ENCODE results near the gene FGD5. TPM values are rescaled to one million over a fixed set of nuclear protein-coding genes. Genes with fewer than 3 reads are reported as not detected.

FGD5 gene
- total and polyA plus RNA-seq, 2 experiments from 2014 or later: 7.4 to 12.2 TPM

DNA sequence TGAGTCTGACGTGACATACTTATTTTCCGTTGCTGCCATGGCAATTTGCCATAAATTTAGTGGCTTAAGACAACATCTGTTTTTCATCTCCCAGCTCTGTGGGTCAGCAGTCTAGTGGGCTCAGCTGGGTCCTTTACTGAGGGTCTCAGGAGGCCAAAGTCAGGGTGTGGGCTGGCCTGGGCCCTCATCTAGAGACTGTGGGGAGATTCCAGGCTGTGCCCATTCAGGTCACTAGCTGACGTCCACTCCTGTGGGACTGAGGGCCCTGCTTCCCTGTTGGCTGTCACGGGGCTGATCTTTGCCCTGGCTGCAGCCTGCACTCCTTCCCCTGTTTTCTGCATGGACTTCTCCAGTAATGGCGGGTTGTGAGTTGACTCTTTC, 19.1 kb downstream of the FGD5 start:
- H3K4me1 ChIP-seq (ENCODE audit: insufficient read depth): peaks cover 11% of the 10 kb centered on the region
- TF ChIP-seq NANOG (IDR thresholded peaks at IDR 0.05; ENCODE audit: borderline replicate concordance) (no peak), CREB1 (CRISPR knock-in tag; IDR thresholded peaks at IDR 0.05; ENCODE audit: low read depth) (no peak), STAT1 (IDR thresholded peaks at IDR 0.05; ENCODE audit: unreplicated experiment) (no peak), EZH2phosphoT487 (IDR thresholded peaks at IDR 0.05; ENCODE audit: unreplicated experiment) (no peak), ZNF114 (CRISPR knock-in tag; IDR thresholded peaks at IDR 0.05) (no peak), ZNF331 (CRISPR knock-in tag; IDR thresholded peaks at IDR 0.05; ENCODE audit: low read depth) (no peak)
- TF ChIP-seq, protein P1, sequence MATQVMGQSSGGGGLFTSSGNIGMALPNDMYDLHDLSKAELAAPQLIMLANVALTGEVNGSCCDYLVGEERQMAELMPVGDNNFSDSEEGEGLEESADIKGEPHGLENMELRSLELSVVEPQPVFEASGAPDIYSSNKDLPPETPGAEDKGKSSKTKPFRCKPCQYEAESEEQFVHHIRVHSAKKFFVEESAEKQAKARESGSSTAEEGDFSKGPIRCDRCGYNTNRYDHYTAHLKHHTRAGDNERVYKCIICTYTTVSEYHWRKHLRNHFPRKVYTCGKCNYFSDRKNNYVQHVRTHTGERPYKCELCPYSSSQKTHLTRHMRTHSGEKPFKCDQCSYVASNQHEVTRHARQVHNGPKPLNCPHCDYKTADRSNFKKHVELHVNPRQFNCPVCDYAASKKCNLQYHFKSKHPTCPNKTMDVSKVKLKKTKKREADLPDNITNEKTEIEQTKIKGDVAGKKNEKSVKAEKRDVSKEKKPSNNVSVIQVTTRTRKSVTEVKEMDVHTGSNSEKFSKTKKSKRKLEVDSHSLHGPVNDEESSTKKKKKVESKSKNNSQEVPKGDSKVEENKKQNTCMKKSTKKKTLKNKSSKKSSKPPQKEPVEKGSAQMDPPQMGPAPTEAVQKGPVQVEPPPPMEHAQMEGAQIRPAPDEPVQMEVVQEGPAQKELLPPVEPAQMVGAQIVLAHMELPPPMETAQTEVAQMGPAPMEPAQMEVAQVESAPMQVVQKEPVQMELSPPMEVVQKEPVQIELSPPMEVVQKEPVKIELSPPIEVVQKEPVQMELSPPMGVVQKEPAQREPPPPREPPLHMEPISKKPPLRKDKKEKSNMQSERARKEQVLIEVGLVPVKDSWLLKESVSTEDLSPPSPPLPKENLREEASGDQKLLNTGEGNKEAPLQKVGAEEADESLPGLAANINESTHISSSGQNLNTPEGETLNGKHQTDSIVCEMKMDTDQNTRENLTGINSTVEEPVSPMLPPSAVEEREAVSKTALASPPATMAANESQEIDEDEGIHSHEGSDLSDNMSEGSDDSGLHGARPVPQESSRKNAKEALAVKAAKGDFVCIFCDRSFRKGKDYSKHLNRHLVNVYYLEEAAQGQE (IDR thresholded peaks at IDR 0.05; ENCODE audit: unreplicated experiment): no peak
- TF ChIP-seq, protein P2, sequence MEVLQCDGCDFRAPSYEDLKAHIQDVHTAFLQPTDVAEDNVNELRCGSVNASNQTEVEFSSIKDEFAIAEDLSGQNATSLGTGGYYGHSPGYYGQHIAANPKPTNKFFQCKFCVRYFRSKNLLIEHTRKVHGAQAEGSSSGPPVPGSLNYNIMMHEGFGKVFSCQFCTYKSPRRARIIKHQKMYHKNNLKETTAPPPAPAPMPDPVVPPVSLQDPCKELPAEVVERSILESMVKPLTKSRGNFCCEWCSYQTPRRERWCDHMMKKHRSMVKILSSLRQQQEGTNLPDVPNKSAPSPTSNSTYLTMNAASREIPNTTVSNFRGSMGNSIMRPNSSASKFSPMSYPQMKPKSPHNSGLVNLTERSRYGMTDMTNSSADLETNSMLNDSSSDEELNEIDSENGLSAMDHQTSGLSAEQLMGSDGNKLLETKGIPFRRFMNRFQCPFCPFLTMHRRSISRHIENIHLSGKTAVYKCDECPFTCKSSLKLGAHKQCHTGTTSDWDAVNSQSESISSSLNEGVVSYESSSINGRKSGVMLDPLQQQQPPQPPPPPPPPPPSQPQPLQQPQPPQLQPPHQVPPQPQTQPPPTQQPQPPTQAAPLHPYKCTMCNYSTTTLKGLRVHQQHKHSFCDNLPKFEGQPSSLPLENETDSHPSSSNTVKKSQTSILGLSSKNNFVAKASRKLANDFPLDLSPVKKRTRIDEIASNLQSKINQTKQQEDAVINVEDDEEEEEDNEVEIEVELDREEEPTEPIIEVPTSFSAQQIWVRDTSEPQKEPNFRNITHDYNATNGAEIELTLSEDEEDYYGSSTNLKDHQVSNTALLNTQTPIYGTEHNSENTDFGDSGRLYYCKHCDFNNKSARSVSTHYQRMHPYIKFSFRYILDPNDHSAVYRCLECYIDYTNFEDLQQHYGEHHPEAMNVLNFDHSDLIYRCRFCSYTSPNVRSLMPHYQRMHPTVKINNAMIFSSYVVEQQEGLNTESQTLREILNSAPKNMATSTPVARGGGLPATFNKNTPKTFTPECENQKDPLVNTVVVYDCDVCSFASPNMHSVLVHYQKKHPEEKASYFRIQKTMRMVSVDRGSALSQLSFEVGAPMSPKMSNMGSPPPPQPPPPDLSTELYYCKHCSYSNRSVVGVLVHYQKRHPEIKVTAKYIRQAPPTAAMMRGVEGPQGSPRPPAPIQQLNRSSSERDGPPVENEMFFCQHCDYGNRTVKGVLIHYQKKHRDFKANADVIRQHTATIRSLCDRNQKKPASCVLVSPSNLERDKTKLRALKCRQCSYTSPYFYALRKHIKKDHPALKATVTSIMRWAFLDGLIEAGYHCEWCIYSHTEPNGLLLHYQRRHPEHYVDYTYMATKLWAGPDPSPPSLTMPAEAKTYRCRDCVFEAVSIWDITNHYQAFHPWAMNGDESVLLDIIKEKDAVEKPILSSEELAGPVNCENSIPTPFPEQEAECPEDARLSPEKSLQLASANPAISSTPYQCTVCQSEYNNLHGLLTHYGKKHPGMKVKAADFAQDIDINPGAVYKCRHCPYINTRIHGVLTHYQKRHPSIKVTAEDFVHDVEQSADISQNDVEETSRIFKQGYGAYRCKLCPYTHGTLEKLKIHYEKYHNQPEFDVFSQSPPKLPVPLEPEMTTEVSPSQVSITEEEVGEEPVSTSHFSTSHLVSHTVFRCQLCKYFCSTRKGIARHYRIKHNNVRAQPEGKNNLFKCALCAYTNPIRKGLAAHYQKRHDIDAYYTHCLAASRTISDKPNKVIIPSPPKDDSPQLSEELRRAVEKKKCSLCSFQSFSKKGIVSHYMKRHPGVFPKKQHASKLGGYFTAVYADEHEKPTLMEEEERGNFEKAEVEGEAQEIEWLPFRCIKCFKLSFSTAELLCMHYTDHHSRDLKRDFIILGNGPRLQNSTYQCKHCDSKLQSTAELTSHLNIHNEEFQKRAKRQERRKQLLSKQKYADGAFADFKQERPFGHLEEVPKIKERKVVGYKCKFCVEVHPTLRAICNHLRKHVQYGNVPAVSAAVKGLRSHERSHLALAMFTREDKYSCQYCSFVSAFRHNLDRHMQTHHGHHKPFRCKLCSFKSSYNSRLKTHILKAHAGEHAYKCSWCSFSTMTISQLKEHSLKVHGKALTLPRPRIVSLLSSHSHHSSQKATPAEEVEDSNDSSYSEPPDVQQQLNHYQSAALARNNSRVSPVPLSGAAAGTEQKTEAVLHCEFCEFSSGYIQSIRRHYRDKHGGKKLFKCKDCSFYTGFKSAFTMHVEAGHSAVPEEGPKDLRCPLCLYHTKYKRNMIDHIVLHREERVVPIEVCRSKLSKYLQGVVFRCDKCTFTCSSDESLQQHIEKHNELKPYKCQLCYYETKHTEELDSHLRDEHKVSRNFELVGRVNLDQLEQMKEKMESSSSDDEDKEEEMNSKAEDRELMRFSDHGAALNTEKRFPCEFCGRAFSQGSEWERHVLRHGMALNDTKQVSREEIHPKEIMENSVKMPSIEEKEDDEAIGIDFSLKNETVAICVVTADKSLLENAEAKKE (CRISPR knock-in tag; IDR thresholded peaks at IDR 0.05): no peak
- TF ChIP-seq, protein P3, sequence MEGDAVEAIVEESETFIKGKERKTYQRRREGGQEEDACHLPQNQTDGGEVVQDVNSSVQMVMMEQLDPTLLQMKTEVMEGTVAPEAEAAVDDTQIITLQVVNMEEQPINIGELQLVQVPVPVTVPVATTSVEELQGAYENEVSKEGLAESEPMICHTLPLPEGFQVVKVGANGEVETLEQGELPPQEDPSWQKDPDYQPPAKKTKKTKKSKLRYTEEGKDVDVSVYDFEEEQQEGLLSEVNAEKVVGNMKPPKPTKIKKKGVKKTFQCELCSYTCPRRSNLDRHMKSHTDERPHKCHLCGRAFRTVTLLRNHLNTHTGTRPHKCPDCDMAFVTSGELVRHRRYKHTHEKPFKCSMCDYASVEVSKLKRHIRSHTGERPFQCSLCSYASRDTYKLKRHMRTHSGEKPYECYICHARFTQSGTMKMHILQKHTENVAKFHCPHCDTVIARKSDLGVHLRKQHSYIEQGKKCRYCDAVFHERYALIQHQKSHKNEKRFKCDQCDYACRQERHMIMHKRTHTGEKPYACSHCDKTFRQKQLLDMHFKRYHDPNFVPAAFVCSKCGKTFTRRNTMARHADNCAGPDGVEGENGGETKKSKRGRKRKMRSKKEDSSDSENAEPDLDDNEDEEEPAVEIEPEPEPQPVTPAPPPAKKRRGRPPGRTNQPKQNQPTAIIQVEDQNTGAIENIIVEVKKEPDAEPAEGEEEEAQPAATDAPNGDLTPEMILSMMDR (conservative IDR thresholded peaks at IDR 0.05; ENCODE audit: low read depth in 2 of 2): no peak
- Mint-ChIP-seq H3K9me3 (no peaks in the 10 kb centered on the region), H3K27ac (no peak overlapping the region), H3K36me3 (ENCODE audit: low read depth) (no peaks in the 10 kb centered on the region), H3K4me1 (peaks cover 33% of the 10 kb centered on the region), H3K4me3 (no peak overlapping the region), H3K27me3 (ENCODE audit: insufficient read depth, low read depth, poor library complexity) (peaks cover 11% of the 10 kb centered on the region)
- H3K36me3 ChIP-seq (ENCODE audit: insufficient read depth): no peaks in the 10 kb centered on the region
- no peak for DNase-seq (ENCODE audit: low spot score)
- no peak overlapping the region for H3K27ac ChIP-seq (ENCODE audit: low read depth)
- H4K20me1 ChIP-seq (replicated peaks; ENCODE audit: insufficient read depth): no peaks in the 10 kb centered on the region
- no peaks in the 10 kb centered on the region for H3F3A ChIP-seq (replicated peaks; ENCODE audit: low read depth)
- ATAC-seq: no peak
- no peak overlapping the region for H3K4me3 ChIP-seq
- H3K27me3 ChIP-seq (ENCODE audit: insufficient read depth): no peaks in the 10 kb centered on the region
- no peaks in the 10 kb centered on the region for H3K9me2 ChIP-seq (ENCODE audit: insufficient read depth)
- H3K4me2 ChIP-seq: no peak overlapping the region
- no peaks in the 10 kb centered on the region for H3K79me2 ChIP-seq (replicated peaks; ENCODE audit: insufficient read depth)
- H2AFZ ChIP-seq: no peak overlapping the region
